ENCODE measurements around the gene TECTB. TPM values are rescaled to one million over a fixed set of nuclear protein-coding genes. Genes with fewer than 3 reads are reported as not detected.

Gene TECTB
- polyA plus RNA-seq, 1 experiment: 0.02 TPM

- CTCF ChIA-PET: interaction anchor here (1.4 kb wide), 1 partner anchor 11 kb away, joined by 6 read pairs; no protein-coding TSS in a partner anchor
- Histone ChIP-seq H3K4me3 (ENCODE audit: low read depth, low read length) (no peak overlapping the region), H3K36me3 (ENCODE audit: control insufficient read depth, insufficient read depth, low read length) (no peaks in the 10 kb centered on the region), H3K27me3 (ENCODE audit: control insufficient read depth, insufficient read depth, low read length) (no peaks in the 10 kb centered on the region)
- POLR2A ChIA-PET: no interaction called here
- DNase-seq (ENCODE audit: low read depth): no peak
- TF ChIP-seq, protein P1, sequence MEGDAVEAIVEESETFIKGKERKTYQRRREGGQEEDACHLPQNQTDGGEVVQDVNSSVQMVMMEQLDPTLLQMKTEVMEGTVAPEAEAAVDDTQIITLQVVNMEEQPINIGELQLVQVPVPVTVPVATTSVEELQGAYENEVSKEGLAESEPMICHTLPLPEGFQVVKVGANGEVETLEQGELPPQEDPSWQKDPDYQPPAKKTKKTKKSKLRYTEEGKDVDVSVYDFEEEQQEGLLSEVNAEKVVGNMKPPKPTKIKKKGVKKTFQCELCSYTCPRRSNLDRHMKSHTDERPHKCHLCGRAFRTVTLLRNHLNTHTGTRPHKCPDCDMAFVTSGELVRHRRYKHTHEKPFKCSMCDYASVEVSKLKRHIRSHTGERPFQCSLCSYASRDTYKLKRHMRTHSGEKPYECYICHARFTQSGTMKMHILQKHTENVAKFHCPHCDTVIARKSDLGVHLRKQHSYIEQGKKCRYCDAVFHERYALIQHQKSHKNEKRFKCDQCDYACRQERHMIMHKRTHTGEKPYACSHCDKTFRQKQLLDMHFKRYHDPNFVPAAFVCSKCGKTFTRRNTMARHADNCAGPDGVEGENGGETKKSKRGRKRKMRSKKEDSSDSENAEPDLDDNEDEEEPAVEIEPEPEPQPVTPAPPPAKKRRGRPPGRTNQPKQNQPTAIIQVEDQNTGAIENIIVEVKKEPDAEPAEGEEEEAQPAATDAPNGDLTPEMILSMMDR (IDR thresholded peaks at IDR 0.05; ENCODE audit: insufficient read depth, low read depth, low read length): no peak
Observed at GRCh38 chr10:112296908-112297331, 13.7 kb downstream of the TECTB start.

DNA sequence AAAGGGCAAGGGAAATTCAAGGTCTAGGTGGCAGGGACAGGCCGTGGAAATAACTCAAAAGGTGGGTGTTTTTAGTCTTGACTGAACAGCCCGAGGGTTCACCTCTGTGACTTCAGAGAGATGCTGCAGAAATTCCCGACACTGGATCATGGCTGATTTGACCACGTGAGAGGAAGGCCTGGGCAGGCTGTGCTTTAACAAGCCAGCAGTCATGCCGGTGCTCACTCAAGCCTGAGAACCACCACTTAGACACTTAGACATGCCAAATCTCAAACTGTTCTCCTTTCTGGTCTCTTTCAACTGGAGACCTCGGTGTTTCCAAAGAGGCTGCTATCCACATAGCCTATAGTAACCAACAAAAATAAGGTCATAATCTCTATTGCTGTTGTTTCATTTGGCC lies 15.4 kb downstream of the TECTB start:
- ChIA-PET CTCF (interaction anchor here (1.0 kb wide), 1 partner anchor 13 kb away, joined by 3 read pairs; no protein-coding TSS in a partner anchor), POLR2A (no interaction called here)
- TF ChIP-seq, protein P1 (IDR thresholded peaks at IDR 0.05; ENCODE audit: insufficient read depth, low read depth, low read length): no peak
- DNase-seq (ENCODE audit: low read depth): no peak
- no peak overlapping the region for H3K4me3 ChIP-seq (ENCODE audit: low read depth, low read length)
- H3K27me3 ChIP-seq (ENCODE audit: control insufficient read depth, insufficient read depth, low read length): no peaks in the 10 kb centered on the region
- no peaks in the 10 kb centered on the region for H3K36me3 ChIP-seq (ENCODE audit: control insufficient read depth, insufficient read depth, low read length)

DNA sequence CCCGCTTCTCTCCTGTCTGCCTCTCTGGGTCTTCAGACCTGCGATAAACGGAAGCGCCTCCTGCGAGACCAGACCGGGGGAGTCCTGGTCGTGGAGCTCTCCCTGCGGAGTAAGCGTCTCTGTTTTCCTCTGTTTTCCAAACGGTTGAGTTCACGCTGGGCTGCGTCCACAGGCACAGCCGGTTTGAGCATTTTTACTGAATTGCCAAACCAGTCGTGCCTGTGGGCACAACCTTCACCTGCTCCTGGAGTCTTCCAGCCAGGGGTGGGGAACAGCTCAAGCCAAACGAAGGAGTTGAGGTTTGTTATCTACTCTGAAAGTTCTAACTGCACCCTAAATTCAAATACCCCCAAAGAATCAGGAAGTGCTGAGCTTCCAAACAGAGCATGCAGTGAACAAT lies 16.3 kb downstream of the TECTB start:
- Histone ChIP-seq H3K36me3 (ENCODE audit: control insufficient read depth, insufficient read depth, low read length) (no peaks in the 10 kb centered on the region), H3K27me3 (ENCODE audit: control insufficient read depth, insufficient read depth, low read length) (no peaks in the 10 kb centered on the region), H3K4me3 (ENCODE audit: low read depth, low read length) (no peak overlapping the region)
- DNase-seq (ENCODE audit: low read depth): no peak
- POLR2A ChIA-PET: no interaction called here
- TF ChIP-seq, protein P1 (IDR thresholded peaks at IDR 0.05; ENCODE audit: insufficient read depth, low read depth, low read length): no peak
- CTCF ChIA-PET: interaction anchor here (0.7 kb wide), 1 partner anchor 14 kb away, joined by 3 read pairs; no protein-coding TSS in a partner anchor

DNA sequence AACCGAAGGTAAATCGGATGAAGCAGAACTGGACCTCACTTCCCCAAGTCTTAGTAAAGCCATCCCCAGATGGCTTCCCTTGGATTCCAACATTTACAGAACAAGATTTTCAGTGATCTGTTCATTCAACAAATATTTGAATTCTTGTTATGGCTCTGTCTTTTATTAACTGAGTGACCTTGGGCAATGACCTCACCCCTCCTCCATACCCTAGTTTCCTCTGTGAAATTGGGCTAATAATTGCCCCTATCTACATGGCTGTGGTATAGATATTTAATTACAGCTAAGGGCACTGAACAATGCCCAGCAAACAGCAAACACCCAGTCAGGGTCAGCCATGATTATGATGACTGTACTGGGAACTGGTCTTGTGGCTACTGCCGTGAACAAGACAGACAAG lies 19.1 kb downstream of the TECTB start:
- TF ChIP-seq, protein P1 (IDR thresholded peaks at IDR 0.05; ENCODE audit: insufficient read depth, low read depth, low read length): no peak
- no peak for DNase-seq (ENCODE audit: low read depth)
- POLR2A ChIA-PET: interaction anchor here (0.6 kb wide), 1 partner anchor 1143 kb away, joined by 4 read pairs; no protein-coding TSS in a partner anchor
- H3K27me3 ChIP-seq (ENCODE audit: control insufficient read depth, insufficient read depth, low read length): peaks cover 1% of the 10 kb centered on the region; the same call in 1 of the 2 replicates
- H3K36me3 ChIP-seq (ENCODE audit: control insufficient read depth, insufficient read depth, low read length): no peaks in the 10 kb centered on the region
- H3K4me3 ChIP-seq (ENCODE audit: low read depth, low read length): no peak overlapping the region
- CTCF ChIA-PET: interaction anchor here (1.0 to 1.2 kb wide), 2 partner anchors 13 to 165 kb away, joined by 3 to 5 read pairs; no protein-coding TSS in a partner anchor

DNA sequence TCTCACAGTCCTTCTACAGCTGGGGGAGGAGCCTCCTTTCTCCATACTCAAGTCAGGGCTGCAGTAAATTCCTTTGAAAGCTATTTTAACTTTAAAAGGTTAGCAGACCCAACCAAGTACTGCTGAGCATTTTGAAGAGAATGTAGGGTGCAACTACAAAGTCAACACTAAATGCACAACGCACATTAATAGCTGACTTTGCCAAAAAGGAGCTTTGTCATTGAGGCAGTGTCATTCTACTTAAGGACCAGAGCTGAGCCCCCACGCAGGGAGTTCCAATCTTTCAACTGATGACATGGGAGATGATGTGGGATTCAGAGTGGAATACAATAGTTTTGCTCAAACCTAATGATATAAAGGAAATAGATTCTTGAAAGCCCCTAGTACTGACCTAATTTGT lies 20.3 kb downstream of the TECTB start:
- ChIA-PET POLR2A (no interaction called here), CTCF (interaction anchor here (0.9 to 1.5 kb wide), 4 partner anchors 12 to 166 kb away, joined by 3 to 5 read pairs (median 4); no protein-coding TSS in a partner anchor)
- no peak for DNase-seq (ENCODE audit: low read depth)
- TF ChIP-seq, protein P1 (IDR thresholded peaks at IDR 0.05; ENCODE audit: insufficient read depth, low read depth, low read length): no peak
- no peaks in the 10 kb centered on the region for H3K36me3 ChIP-seq (ENCODE audit: control insufficient read depth, insufficient read depth, low read length)
- H3K27me3 ChIP-seq (ENCODE audit: control insufficient read depth, insufficient read depth, low read length): peaks cover 1% of the 10 kb centered on the region; the same call in 1 of the 2 replicates
- H3K4me3 ChIP-seq (ENCODE audit: low read depth, low read length): no peak overlapping the region
